Endothelial cell of umbilical vein (primary cell): ENCODE data around the gene ANKRD44. TPM values are rescaled to one million over a fixed set of nuclear protein-coding genes. Genes with fewer than 3 reads are reported as not detected.

ENCODE experiments used
- BruUV-seq: library from RNA; stranded (reverse); fragments of 400-500 nt; replicated peaks from 2 replicates; lab custom pipeline; 2021; lab: Mats Ljungman, UMichigan
- CTCF ChIA-PET: fragments of 300-600, 350-600 bp; sonication (Branson Sonifier 250); formaldehyde crosslinking; loops from one replicate; lab custom pipeline; 2021; ENCODE audit warnings: antibody characterized with exemption, inconsistent platforms; lab: Charles Lee
- POLR2A ChIA-PET: fragments of 300-600, 350-600 bp; sonication (Branson Sonifier 250); formaldehyde crosslinking; loops from one replicate; lab custom pipeline; 2021; ENCODE audit warnings: antibody characterized with exemption, inconsistent platforms; lab: Charles Lee
- DNase-seq: peaks from one replicate; pipeline ENCODE4 v3.0.0-alpha.2; 2011; ENCODE audit warnings: low read depth, low spot score
- FAIRE-seq: peaks from 2 replicates; lab custom pipeline; 2011; peaks lifted over from hg19 to GRCh38; lab: Jason Lieb, UNC
- H2AFZ ChIP-seq: 2 replicates; pipeline ENCODE4 v1.6.0; 2012; ENCODE audit warnings: low read depth, low read length, control low read depth, inconsistent platforms
- H3K27ac ChIP-seq: 2 replicates; pipeline ENCODE4 v1.5.1; 2011; ENCODE audit warnings: low read depth, mild to moderate bottlenecking, control low read depth, low read length, moderate library complexity; ENCODE audit not compliant: insufficient read depth
- H3K27me3 ChIP-seq, 2 experiments: 2 replicates each; pipeline versions ENCODE4 v1.6.0 to v1.6.1; 2011; ENCODE audit warnings: low read length in 2 of 2, mixed read lengths in 1 of 2; ENCODE audit not compliant: control insufficient read depth in 2 of 2, insufficient read depth in 2 of 2
- H3K36me3 ChIP-seq, 2 experiments: 2 replicates in 1 of 2; 3 replicates in 1 of 2; pipeline ENCODE4 v1.5.1; 2011; ENCODE audit warnings: low read length in 2 of 2, mild to moderate bottlenecking in 1 of 2, moderate library complexity in 1 of 2; ENCODE audit not compliant: control insufficient read depth in 2 of 2, insufficient read depth in 2 of 2; ENCODE audit errors: extremely low read depth in 1 of 2
- H3K4me1 ChIP-seq: 3 replicates; pipeline ENCODE4 v1.5.1; 2011; ENCODE audit warnings: mild to moderate bottlenecking, low read length; ENCODE audit not compliant: control insufficient read depth, insufficient read depth; ENCODE audit errors: extremely low read depth
- H3K4me2 ChIP-seq: 2 replicates; pipeline ENCODE4 v1.6.1; 2011; ENCODE audit warnings: low read length, control low read depth, mixed read lengths; ENCODE audit not compliant: insufficient read depth
- H3K4me3 ChIP-seq, 3 experiments: fragments of 200-600 bp in 1 of 3; sonication (generic), shearing (Covaris generic) in 1 of 3; replicated peaks in 1 of 3; 2 replicates each; pipeline ENCODE4 v1.5.1; 2011 to 2016; ENCODE audit warnings: control low read depth in 3 of 3, low read length in 3 of 3, mild to moderate bottlenecking in 2 of 3, inconsistent platforms in 1 of 3, low read depth in 1 of 3, moderate library complexity in 1 of 3; ENCODE audit not compliant: insufficient read depth in 1 of 3
- H3K79me2 ChIP-seq: 2 replicates; pipeline ENCODE4 v1.6.0; 2012; ENCODE audit warnings: low read length, inconsistent platforms; ENCODE audit not compliant: control insufficient read depth, insufficient read depth
- H3K9ac ChIP-seq: replicated peaks from 2 replicates; pipeline ENCODE3; 2011; ENCODE audit warnings: low read length, control low read depth; ENCODE audit not compliant: insufficient read depth; ENCODE audit errors: extremely low read depth
- H3K9me1 ChIP-seq: replicated peaks from 3 replicates; pipeline ENCODE4 v1.6.0; 2011; ENCODE audit warnings: mild to moderate bottlenecking, low read length; ENCODE audit not compliant: control insufficient read depth, insufficient read depth; ENCODE audit errors: extremely low read depth
- H3K9me3 ChIP-seq: replicated peaks from 2 replicates; pipeline ENCODE4 v1.5.1; 2012; ENCODE audit warnings: low read length, inconsistent platforms; ENCODE audit not compliant: control insufficient read depth, insufficient read depth
- H4K20me1 ChIP-seq: replicated peaks from 2 replicates; pipeline ENCODE3; 2011; ENCODE audit warnings: mild to moderate bottlenecking, low read length; ENCODE audit not compliant: control insufficient read depth, insufficient read depth; ENCODE audit errors: extremely low read depth
- EZH2 ChIP-seq: IDR thresholded peaks from 2 replicates; pipeline ENCODE4 v1.6.1; 2012; ENCODE audit warnings: borderline replicate concordance, low read depth, mild to moderate bottlenecking, moderate library complexity, low read length, inconsistent platforms; ENCODE audit not compliant: severe bottlenecking
- FOS ChIP-seq: IDR thresholded peaks from 2 replicates; pipeline ENCODE4 v1.6.1; 2011; ENCODE audit warnings: mild to moderate bottlenecking, low read length, moderate library complexity, borderline replicate concordance; ENCODE audit not compliant: insufficient read depth
- GATA2 ChIP-seq: IDR thresholded peaks from 2 replicates; pipeline ENCODE4 v1.7.0; 2011; ENCODE audit warnings: low read depth, mild to moderate bottlenecking, moderate library complexity, mixed read lengths, low read length; ENCODE audit not compliant: insufficient read length, insufficient read depth
- JUN ChIP-seq: IDR thresholded peaks from 2 replicates; pipeline ENCODE4 v1.6.1; 2011; ENCODE audit warnings: borderline replicate concordance, low read depth; ENCODE audit not compliant: insufficient read length, insufficient read depth
- MYC ChIP-seq: IDR thresholded peaks from one replicate; pipeline ENCODE4 v1.6.1; 2011; ENCODE audit warnings: mild to moderate bottlenecking, low read depth, low read length
- POLR2A ChIP-seq: IDR thresholded peaks from 2 replicates; pipeline ENCODE4 v1.6.1; 2012; ENCODE audit warnings: low read depth, mild to moderate bottlenecking, control low read depth, low read length
- POLR2AphosphoS5 ChIP-seq: IDR thresholded peaks from 2 replicates; pipeline ENCODE4 v1.6.1; 2012; ENCODE audit warnings: low read depth, mild to moderate bottlenecking, control low read depth, low read length, moderate library complexity; ENCODE audit not compliant: insufficient read depth
- dilution Hi-C: fragments of 300-500 bp; cut with MboI; formaldehyde crosslinking; loops from one replicate; pipeline ENCODE4 v1.15.0; 2019; ENCODE audit warnings: low sequenced_read_pairs; ENCODE audit not compliant: extremely low pct_ligation_motif_present
- intact Hi-C: fragments of 100-400 bp; cut with micrococcal nuclease; formaldehyde crosslinking; loops from one replicate; pipeline ENCODE4 v1.10.0; 2022
- polyA plus RNA-seq, 4 experiments: library from polyadenylated mRNA; depleted of rRNA in 3 of 4; stranded (reverse) in 3 of 4; unstranded in 1 of 4; fragments of >200 nt; gene quantifications; 2 replicates each; pipeline versions ENCODE4 v1.2.1 to v1.2.3, GENCODE V29; 2011 to 2012; ENCODE audit warnings: missing spikeins in 1 of 4
- total RNA-seq: library from RNA; stranded (reverse); gene quantifications from 2 replicates; pipeline ENCODE4 v1.2.3, GENCODE V29; 2021
- TF ChIP-seq, protein P1 (sequence below): IDR thresholded peaks from 2 replicates; pipeline ENCODE4 v1.6.1; 2011; ENCODE audit not compliant: insufficient read depth, insufficient read length
- TF ChIP-seq, protein P2 (sequence below), 2 donors: IDR thresholded peaks; 1 replicate in 1 of 2; 2 replicates in 1 of 2; pipeline ENCODE4 v1.5.1; 2011; ENCODE audit warnings: low read length in 2 of 2, mild to moderate bottlenecking in 2 of 2, moderate library complexity in 2 of 2, control low read depth in 1 of 2, inconsistent platforms in 1 of 2, low read depth in 1 of 2; ENCODE audit not compliant: insufficient read depth in 1 of 2; ENCODE audit errors: extremely low read depth in 1 of 2

ANKRD44 gene
- total and polyA plus RNA-seq, 2 donors (not counting 3 experiments of a cell fraction or from before 2014, with no cell fraction given), result 3.4 to 6.1 TPM

DNA sequence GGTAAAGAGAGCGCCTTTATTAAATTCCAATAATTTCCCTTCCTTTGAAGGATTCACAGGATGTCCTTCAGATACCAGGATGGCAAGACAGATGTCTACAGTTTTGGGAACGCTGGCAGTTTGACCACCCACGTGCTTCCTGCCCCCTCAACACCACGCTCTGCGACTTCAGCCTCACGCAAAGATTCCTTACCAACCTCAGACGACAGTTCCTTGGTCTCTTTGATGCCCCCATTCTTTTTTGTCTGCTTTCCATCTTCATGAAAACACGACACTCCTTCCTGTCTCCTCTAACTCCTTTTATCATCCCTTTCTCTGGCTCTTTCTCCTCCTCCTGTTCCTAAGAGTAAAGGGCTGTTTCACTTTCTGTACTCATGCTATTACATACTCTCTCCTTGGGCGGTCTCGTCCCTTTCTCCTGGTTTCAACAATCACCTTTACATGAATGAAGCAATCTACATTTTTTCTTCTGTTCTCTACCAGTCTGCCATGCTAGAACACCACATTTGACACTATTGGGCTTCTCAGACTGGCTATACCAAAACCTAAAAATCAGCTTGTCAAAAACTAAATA, 194.2 kb downstream of the ANKRD44 start:
- no peak overlapping the region for H3K9ac ChIP-seq
- H2AFZ ChIP-seq, result no peak overlapping the region
- H3K27me3 ChIP-seq, result no peaks in the 10 kb centered on the region
- CTCF ChIA-PET, result interaction anchor here (0.9 to 13.9 kb wide), 4 partner anchors 11 to 73 kb away, joined by 3 to 267 read pairs (median 4); no protein-coding TSS in a partner anchor
- H4K20me1 ChIP-seq, result no peaks in the 10 kb centered on the region
- FAIRE-seq (no peak), DNase-seq (no peak)
- dilution Hi-C loops (no loop called here), intact Hi-C loops (no loop called here)
- no peaks in the 10 kb centered on the region for H3K36me3 ChIP-seq
- no peaks in the 10 kb centered on the region for H3K4me1 ChIP-seq
- H3K9me3 ChIP-seq, result no peaks in the 10 kb centered on the region
- POLR2A ChIA-PET, result no interaction called here
- BruUV-seq, result no TSS peak
- H3K9me1 ChIP-seq, result no peaks in the 10 kb centered on the region
- no peak overlapping the region for H3K4me3 ChIP-seq
- H3K79me2 ChIP-seq, result no peaks in the 10 kb centered on the region
- no peak overlapping the region for H3K4me2 ChIP-seq
- H3K27ac ChIP-seq, result no peak overlapping the region
- TF ChIP-seq, protein P1, sequence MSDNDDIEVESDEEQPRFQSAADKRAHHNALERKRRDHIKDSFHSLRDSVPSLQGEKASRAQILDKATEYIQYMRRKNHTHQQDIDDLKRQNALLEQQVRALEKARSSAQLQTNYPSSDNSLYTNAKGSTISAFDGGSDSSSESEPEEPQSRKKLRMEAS, result no peak
- TF ChIP-seq POLR2AphosphoS5, result no peak
- no peak for TF ChIP-seq MYC
- TF ChIP-seq JUN, result no peak
- no peak for TF ChIP-seq FOS

DNA sequence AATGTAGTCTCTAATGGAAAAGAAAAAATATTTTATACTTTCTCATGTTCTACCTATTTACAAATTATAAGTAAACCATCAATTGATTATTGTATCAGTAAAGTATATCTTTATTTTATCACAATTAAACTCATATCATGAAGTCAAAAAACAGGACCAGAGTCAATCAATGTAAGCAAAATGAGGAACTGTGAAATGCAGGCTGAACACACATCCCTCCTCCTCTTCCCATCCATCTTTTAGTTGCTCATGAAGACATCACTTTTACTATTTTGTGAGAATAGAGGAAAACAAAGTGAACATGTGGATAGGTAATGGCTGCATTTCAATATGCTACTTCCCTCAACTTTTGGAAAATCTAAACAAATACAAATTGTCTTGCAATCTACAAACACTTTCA, 195.3 kb downstream of the ANKRD44 start:
- Histone ChIP-seq H3K79me2 (no peaks in the 10 kb centered on the region), H3K27ac (no peak overlapping the region), H3K4me3 (no peak overlapping the region), H4K20me1 (no peaks in the 10 kb centered on the region), H3K36me3 (no peaks in the 10 kb centered on the region), H3K9me3 (no peaks in the 10 kb centered on the region), H3K9ac (no peak overlapping the region), H3K4me2 (no peak overlapping the region), H3K27me3 (no peaks in the 10 kb centered on the region), H2AFZ (no peak overlapping the region), H3K9me1 (no peaks in the 10 kb centered on the region), H3K4me1 (no peaks in the 10 kb centered on the region)
- FAIRE-seq, result no peak
- dilution Hi-C loops, result no loop called here
- no peak for TF ChIP-seq POLR2A
- TF ChIP-seq, protein P2, sequence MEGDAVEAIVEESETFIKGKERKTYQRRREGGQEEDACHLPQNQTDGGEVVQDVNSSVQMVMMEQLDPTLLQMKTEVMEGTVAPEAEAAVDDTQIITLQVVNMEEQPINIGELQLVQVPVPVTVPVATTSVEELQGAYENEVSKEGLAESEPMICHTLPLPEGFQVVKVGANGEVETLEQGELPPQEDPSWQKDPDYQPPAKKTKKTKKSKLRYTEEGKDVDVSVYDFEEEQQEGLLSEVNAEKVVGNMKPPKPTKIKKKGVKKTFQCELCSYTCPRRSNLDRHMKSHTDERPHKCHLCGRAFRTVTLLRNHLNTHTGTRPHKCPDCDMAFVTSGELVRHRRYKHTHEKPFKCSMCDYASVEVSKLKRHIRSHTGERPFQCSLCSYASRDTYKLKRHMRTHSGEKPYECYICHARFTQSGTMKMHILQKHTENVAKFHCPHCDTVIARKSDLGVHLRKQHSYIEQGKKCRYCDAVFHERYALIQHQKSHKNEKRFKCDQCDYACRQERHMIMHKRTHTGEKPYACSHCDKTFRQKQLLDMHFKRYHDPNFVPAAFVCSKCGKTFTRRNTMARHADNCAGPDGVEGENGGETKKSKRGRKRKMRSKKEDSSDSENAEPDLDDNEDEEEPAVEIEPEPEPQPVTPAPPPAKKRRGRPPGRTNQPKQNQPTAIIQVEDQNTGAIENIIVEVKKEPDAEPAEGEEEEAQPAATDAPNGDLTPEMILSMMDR (IDR thresholded peaks at IDR 0.05; ENCODE audit: extremely low read depth in 1 of 2, insufficient read depth in 1 of 2, low read depth in 1 of 2, low read length in 2 of 2), result no peak
- no peak for TF ChIP-seq FOS
- TF ChIP-seq EZH2, result no peak
- no peak for TF ChIP-seq GATA2
- TF ChIP-seq POLR2AphosphoS5, result no peak
- no peak for TF ChIP-seq JUN
- TF ChIP-seq, protein P1, result no peak
- TF ChIP-seq MYC, result no peak
- POLR2A ChIA-PET, result no interaction called here
- BruUV-seq, result no TSS peak
- CTCF ChIA-PET, result interaction anchor here (0.6 to 13.9 kb wide), 7 partner anchors 12 to 263 kb away, joined by 3 to 267 read pairs (median 30); partner anchors contain the start of gene ANKRD44
- DNase-seq, result no peak
- intact Hi-C loops, result loop anchor here (2.0 kb wide), 1 partner anchor 663 kb away; no protein-coding TSS in a partner anchor
